Gastrocnemius medialis (tissue), 4 donors: ENCODE data around the gene CDH5.

Source experiments
- CTCF ChIP-seq, 5 experiments: fragments of 450-650 bp in 3 of 5; fragments of 200-600 bp in 2 of 5; sonication (generic) in 2 of 5; IDR thresholded peaks in 4 of 5; conservative IDR thresholded peaks in 1 of 5; 1 replicate in 4 of 5; 2 replicates in 1 of 5; pipeline ENCODE4 v1.5.1; 2016 to 2019; ENCODE audit warnings: antibody characterized with exemption in 5 of 5, mild to moderate bottlenecking in 3 of 5, moderate library complexity in 3 of 5
- POLR2A ChIP-seq, 2 donors: fragments of 450-650 bp; IDR thresholded peaks; one replicate each; pipeline ENCODE4 v1.6.1; 2017; ENCODE audit warnings: antibody characterized with exemption in 2 of 2, mild to moderate bottlenecking in 2 of 2, moderate library complexity in 2 of 2

GRCh38 chr16:66391726-66392670 lies 25.5 kb downstream of the CDH5 start:
- TF ChIP-seq CTCF (IDR thresholded peaks at IDR 0.05 in 4 of 5, conservative IDR thresholded peaks at IDR 0.05 in 1 of 5): no peak
- TF ChIP-seq POLR2A (IDR thresholded peaks at IDR 0.05): no peak
